Measurements from ENCODE around the gene RRP9.
"Not testable (repeated sequence)": the region's sequence is repeated elsewhere in the genome, so short reads cannot be mapped to it uniquely, and the experiment has no call there.

The RRP9 gene

DNA sequence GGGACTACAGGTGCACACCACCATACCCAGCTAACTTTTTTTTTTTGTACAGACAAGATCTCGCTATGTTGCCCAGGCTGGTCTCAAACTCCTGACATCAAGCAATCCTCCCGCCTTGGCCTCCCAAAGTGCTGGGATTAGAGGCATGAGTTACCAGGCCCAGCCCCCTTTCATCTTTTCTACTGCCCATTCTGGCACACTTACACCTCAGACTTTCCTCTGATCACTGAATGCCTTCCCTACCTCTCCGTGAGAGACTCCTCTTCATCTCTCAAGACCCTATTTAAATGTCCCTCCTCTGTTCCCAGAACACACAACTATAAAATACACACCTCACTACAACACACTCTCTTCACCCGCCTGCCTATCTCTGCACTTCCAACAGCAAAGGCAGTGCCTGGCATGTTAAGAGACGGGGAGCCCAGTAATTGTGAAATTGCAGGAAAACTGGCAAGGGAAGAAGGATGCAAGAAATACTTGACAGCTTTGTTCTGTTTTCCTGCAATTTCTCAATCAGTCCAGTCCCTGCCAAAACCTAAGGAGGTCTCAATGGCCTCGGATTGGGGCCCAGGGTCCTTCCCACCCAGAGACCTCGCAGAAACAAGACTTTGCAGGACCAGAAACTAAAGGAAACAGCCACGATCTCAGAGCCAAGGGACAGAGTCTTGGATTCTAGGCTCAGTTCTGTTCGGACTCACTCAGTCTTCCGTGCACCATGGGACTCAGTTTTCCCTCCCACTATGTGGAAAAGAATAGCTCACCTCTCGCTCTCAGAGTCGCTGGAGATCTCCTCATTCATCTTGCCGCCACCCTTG is 849 bp downstream of the RRP9 start:
- DNase-seq (ENCODE audit: extremely low read depth in 1 of 2, low read depth in 1 of 2) = no peak

GRCh38 chr3:51938780-51939425 is 2.8 kb downstream of the RRP9 start:
- no peak for DNase-seq (ENCODE audit: extremely low read depth in 1 of 2, low read depth in 1 of 2)

DNA sequence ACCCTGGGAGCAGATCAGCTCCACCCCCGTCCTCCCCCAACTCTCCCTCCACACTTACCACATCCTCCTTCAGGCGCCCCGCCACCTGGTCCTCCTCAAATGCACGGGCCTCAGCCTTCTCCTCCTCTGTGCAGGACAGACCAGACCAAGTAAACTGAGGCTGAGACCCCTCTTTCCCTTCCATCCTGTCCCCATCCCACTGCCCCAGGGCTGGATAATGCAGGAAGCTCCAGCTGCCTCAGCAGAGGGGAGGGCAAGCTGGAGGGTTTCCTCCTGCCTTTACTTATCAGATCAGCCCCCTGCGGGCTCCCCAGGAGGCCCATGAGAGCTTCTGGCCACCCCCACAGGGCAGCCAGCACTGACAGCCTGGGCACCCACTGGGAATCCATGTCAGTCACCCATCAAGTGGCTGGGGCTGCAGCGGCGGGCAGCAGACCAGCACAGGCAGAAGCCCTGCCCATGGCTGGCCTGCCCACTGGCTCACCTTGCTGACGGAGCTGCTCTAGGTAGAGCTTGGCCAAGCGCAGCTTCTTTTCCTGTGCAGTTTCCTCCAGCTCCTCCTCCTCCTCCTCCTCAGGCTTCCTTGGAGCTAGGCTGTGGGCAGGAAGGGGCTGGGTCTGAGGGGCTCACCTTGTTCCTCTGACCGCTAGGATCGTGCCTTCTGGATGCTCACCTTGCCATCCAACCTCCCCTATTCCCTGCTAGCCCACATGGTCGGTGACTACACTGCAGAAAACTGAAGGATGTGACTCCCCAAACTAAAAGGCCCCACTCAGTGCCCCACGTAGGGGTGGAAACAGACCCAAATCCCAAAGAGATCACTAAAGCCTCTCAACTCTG is 3.9 kb downstream of the RRP9 start:
- DNase-seq (ENCODE audit: extremely low read depth in 1 of 2, low read depth in 1 of 2) = no peak

GRCh38 chr3:51937014-51937413 is 4.7 kb downstream of the RRP9 start:
- no peak for DNase-seq (ENCODE audit: extremely low read depth in 1 of 2, low read depth in 1 of 2)

- DNase-seq (ENCODE audit: extremely low read depth in 1 of 2, low read depth in 1 of 2) = no peak
Measured at GRCh38 chr3:51935886-51936755, 5.6 kb downstream of the RRP9 start.

GRCh38 chr3:51934991-51935885 is 6.5 kb downstream of the RRP9 start:
- DNase-seq (ENCODE audit: extremely low read depth in 1 of 2, low read depth in 1 of 2) = no peak

DNA sequence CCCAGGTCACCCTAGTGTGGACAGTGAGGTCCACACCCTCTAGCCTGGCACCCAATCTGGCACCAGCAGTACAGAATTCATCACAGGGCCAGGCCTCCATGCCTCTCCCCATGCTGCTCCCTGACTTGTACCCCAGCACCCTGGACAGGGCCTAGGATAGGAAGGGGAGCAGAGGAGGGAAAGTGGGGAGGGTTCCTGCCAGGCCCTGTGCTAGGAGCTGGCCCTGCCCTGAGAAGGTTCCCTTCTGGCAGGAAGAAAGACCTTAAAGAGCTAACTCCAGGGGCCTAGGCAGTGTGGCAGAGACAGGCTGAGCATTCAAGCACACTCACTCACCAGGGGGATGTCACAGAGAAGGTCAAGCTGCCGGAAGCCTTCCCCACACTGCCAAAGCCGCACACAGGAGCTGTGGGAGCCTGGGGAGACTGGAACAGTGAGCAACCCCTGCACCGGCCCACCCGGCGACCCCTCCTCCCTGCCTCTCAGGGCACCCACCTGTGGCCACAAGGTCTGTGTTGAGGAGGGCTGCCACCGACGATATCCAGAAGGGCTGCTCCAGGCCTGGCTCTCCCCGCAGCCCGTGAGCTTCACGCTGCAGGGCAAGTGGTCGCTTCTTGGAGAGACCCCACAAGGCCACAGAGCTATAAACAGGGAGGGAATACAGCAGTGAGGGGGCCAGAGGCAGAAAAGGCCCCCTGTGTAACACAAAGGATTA is 7.4 kb downstream of the RRP9 start:
- no peak for DNase-seq (ENCODE audit: extremely low read depth in 1 of 2, low read depth in 1 of 2)

DNA sequence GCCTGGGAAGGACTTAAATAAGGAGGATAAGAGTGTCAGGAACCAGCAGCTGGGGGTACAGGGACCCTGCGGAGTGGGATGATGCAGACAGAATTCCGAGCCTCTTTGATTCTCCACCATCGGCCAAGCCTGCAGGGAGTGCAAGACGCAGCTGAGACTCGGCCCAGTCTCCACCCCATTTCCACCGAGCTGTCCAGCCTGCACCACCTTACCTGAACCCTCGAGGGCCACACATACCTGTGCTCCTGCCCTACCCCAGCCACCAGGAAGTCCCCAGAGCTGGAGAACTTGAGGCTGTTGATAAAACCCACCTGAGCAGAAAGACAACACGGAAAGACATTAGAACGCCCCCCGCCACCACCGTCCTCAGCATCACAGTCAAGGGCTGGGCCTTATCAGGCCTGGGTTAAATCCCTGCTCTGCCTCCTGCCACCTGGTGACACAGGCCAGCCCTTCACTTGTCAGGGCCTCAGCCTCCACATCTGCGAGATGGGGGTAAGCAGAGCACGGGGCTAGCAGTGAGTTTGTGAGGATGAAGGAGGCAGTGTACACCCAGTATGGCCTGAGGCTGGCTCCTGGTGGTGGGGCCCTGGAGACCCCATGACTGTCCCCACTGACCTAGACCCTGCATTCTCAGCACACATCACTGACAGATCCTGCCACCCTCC is 8.1 kb downstream of the RRP9 start:
- no peak for DNase-seq (ENCODE audit: extremely low read depth in 1 of 2, low read depth in 1 of 2)

- no peak for DNase-seq (ENCODE audit: extremely low read depth in 1 of 2, low read depth in 1 of 2)
Measured at GRCh38 chr3:51932471-51933370, 9.0 kb downstream of the RRP9 start.

DNA sequence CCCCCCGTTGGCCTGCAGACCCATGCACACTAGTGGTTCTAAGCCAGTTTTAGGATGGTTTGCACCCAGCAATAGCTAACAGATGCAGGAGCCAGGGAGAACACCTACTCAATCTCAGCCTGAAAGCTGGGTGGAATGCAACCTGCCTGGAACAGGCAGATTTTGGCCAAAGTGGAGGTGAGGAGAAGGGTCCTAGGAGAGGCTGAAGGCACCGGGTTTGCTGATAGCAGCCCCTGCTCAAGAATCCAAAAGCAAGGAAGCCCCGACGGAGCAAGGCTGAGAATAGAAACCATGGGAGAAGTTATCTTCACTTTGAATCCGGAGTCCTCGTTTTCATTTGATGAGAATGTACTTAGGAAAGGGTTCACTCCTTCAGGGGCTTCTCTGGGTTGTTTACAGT is 9.9 kb downstream of the RRP9 start:
- DNase-seq (ENCODE audit: extremely low read depth in 1 of 2, low read depth in 1 of 2) = no peak

DNA sequence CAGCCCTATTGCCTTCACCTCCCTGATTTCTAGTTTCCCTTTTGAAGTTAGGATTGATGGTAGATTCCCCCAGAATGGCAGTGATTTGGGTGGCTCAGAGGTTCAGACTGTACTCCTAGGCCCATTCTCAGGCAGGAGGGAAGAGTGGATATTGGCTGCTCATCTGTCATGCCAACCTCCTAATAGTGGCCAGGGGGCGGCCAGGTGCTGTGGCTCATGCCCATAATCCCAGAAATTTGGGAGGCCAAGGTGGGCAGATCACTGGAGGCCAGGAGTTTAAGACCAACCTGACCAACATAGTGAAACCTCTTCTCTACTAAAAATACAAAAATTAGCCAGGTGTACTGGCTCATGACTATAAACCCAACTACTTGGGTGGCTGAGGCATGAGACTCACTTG is 11.3 kb downstream of the RRP9 start:
- no peak for DNase-seq (ENCODE audit: extremely low read depth in 1 of 2, low read depth in 1 of 2)

GRCh38 chr3:51929420-51930003 is 12.2 kb downstream of the RRP9 start:
- no peak for DNase-seq (ENCODE audit: extremely low read depth in 1 of 2, low read depth in 1 of 2)

- DNase-seq (ENCODE audit: extremely low read depth in 1 of 2, low read depth in 1 of 2) = not testable (repeated sequence)
Measured at GRCh38 chr3:51928981-51929380, 12.7 kb downstream of the RRP9 start.

DNA sequence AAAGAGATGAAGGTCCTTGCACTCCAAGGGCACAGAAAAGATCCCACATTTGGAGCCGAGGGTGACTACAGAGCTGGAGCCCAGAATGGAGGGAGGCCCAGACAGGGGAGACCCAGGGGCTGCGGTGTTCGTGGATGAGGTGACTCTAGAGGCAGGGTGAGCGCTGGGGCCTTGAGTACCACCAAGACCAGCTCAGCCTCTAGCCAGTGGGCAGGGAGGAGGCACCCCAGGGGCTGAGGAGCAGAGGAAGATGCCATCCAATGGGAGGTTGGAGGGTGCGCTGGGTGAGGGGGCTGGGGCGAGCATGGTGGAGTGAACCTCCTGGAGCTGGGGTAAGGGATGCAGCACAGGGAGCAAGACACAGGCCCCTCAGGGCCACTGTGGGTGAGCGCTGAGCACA is 13.3 kb downstream of the RRP9 start:
- DNase-seq (ENCODE audit: extremely low read depth in 1 of 2, low read depth in 1 of 2) = no peak

DNA sequence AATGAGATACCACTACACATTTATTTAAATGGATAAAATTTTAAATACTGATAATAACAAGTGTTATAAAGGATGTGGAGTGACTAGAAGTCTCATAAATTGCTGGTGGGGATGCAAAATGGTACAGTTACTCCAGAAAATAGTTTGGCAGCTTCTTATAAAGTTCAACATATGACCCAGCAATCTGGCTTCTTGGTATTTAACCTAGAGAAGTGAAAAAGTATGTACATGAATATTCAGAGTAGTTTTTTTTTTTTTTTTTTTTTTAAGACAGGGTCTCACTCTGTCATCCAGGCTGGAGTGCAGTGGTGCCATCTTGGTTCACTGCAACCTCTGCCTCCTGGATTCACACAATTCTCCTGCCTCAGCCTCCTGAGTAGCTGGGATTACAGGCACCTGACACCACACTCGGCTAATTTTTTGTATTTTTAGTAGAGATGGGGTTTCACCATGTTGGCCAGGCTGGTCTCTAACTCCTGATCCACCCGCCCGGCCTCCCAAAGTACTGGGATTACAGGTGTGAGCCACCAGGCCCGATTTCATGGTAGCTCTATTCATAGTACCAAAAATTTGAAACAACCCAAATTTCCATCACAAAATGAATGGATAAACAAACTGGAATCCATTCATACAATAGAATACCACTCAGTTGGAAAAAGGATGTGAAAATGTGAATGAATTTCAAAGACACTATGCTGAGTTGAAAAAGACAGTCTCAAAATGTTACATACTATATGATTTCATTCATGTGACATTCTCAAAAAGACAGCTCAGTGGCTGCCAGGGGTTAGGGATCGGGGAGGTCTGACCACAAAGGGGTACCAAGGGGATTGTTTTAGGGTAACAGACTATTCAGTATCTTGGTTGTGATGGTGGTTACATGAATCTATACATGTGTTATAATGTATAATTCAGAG is 14.4 kb downstream of the RRP9 start:
- no peak for DNase-seq (ENCODE audit: extremely low read depth in 1 of 2, low read depth in 1 of 2)

- DNase-seq (ENCODE audit: extremely low read depth in 1 of 2, low read depth in 1 of 2) = no peak
Measured at GRCh38 chr3:51921081-51921578, 20.6 kb downstream of the RRP9 start.
